Measurements from ENCODE around the gene CABP7. TPM values are rescaled to one million over a fixed set of nuclear protein-coding genes. Genes with fewer than 3 reads are reported as not detected.
A peak's percentile ranks its signal among the peaks of the same experiment; 100 is the strongest.

CABP7 gene
- total and polyA plus RNA-seq, 2 of the 13 experiments (the other 11 are each of a cell fraction or from before 2014, with no cell fraction given): 0.08 TPM; not detected in 1

GRCh38 chr22:29767171-29768051 lies 47.6 kb downstream of the CABP7 start, which contains the start of gene UQCR10 (continued):
- TF ChIP-seq ZNF605 (CRISPR knock-in tag; IDR thresholded peaks at IDR 0.05) (peak; percentile 21; the same call in 1 of the 2 replicates), ZMAT3 (CRISPR knock-in tag; conservative IDR thresholded peaks at IDR 0.05) (peak; percentile 55; the same call in 1 of the 2 replicates), POGZ (CRISPR knock-in tag; IDR thresholded peaks at IDR 0.05) (0 out of 2 replicates have a peak, but pooled peaks have one; percentile 40), ZNF773 (CRISPR knock-in tag; IDR thresholded peaks at IDR 0.05; ENCODE audit: borderline replicate concordance) (no peak), ZNF7 (CRISPR knock-in tag; IDR thresholded peaks at IDR 0.05) (no peak), FOXP4 (CRISPR knock-in tag; IDR thresholded peaks at IDR 0.05) (peak; percentile 20; the same call in 1 of the 2 replicates), CREBL2 (CRISPR knock-in tag; IDR thresholded peaks at IDR 0.05; ENCODE audit: borderline replicate concordance) (no peak), TSC22D2 (CRISPR knock-in tag; IDR thresholded peaks at IDR 0.05; ENCODE audit: borderline replicate concordance) (peak; percentile 46; the same call in 1 of the 2 replicates), MED1 (CRISPR knock-in tag; IDR thresholded peaks at IDR 0.05) (no peak; the same call in 1 of the 2 replicates), THAP11 (CRISPR knock-in tag; IDR thresholded peaks at IDR 0.05) (peak; percentile 96), PCBP1 (IDR thresholded peaks at IDR 0.05; ENCODE audit: borderline replicate concordance, low read depth, low read length) (no peak), ZNF780A (CRISPR knock-in tag; IDR thresholded peaks at IDR 0.05) (no peak)
